Fibroblast of upper back skin (primary cell): ENCODE results near the gene OPA3.

Experiments
- DNase-seq: peaks from one replicate; pipeline ENCODE4 v3.0.0-alpha.2; 2013

Gene OPA3

GRCh38 chr19:45500918-45501729 lies 83.5 kb downstream of the OPA3 start:
- no peak for DNase-seq

DNA sequence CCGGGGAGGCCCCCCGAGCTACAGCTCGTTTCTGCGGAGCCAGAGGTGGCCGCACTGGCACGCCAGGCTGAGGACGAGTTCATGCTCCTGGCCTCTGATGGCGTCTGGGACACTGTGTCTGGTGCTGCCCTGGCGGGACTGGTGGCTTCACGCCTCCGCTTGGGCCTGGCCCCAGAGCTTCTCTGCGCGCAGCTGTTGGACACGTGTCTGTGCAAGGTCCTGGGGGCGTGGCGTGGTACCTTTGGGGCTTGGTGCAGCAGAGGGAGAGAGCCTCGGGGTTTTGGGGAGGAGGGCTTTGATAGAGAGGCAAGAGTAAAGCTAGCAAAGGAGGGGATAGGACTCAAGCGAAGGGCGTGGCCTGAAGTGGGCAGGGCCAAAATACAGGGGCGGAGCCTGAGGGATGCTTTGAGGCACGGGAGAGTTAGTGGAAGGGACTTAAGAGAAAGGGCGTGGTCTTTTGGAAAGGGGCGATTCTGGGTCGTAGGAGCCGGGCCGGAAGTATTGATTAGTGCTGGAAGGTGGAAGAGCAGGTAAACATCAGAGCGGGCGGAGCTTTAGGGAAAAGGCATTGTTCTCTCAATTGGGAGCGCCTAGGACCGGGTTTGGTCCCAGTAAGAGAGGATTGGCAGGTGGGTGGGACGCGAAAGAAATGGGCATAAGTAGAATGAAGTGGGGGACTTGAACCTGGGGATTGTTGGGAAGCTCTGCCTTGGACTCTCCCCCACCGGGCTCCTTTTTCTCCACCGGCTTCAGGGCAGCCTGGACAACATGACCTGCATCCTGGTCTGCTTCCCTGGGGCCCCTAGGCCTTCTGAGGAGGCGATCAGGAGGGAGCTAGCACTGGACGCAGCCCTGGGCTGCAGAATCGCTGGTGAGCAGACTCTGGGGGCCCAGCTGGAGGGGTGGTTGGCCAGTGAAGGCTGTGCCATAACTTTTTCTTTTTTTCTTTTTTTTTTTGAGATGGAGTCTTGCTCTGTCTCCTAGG lies 85.1 kb downstream of the OPA3 start:
- DNase-seq, result no peak

DNA sequence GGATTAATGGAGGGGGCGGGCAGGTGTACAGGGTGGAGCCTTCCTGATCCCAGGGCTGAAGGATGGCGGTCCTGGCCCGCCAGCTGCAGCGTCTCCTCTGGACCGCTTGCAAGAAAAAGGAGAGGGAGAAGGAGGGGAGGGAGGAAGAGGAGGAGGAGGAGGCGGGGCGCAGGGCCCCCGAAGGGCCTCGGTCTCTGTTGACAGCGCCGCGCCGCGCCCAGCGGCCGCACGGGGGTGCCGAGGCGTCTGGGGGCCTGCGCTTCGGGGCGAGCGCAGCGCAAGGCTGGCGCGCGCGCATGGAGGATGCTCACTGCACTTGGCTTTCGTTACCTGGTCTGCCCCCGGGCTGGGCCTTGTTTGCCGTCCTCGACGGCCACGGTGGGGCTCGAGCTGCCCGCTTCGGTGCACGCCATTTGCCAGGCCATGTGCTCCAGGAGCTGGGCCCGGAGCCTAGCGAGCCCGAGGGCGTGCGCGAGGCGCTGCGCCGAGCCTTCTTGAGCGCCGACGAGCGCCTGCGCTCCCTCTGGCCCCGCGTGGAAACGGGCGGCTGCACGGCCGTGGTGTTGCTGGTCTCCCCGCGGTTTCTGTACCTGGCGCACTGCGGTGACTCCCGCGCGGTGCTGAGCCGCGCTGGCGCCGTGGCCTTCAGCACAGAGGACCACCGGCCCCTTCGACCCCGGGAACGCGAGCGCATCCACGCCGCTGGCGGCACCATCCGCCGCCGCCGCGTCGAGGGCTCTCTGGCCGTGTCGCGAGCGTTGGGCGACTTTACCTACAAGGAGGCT lies 86.0 kb downstream of the OPA3 start, which contains the start of gene PPM1N:
TSS of gene PPM1N (plus strand) at position 33 of the 785 bp plus-strand sequence. CDS start at position 63, 30 bp downstream.
- DNase-seq, result no peak

DNA sequence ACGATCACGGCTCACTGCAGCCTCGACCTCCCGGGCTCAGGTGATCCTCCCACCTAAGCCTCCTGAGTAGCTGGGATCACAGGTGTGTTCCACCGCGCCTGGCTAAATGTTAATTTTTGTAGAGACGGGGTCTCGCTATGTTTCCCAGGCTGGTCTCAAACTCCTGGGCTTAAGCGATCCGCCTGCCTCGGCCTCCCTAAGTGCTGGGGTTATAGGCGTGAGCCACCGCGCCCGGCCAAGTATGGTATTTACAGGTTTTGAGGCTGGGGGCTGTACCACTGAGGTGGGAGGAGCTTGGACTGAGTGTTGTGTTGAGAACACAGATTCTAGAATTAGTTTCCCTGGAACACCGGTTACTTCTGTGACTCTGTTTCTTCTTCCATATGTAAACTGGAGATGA lies 86.8 kb downstream of the OPA3 start:
- DNase-seq, result no peak

DNA sequence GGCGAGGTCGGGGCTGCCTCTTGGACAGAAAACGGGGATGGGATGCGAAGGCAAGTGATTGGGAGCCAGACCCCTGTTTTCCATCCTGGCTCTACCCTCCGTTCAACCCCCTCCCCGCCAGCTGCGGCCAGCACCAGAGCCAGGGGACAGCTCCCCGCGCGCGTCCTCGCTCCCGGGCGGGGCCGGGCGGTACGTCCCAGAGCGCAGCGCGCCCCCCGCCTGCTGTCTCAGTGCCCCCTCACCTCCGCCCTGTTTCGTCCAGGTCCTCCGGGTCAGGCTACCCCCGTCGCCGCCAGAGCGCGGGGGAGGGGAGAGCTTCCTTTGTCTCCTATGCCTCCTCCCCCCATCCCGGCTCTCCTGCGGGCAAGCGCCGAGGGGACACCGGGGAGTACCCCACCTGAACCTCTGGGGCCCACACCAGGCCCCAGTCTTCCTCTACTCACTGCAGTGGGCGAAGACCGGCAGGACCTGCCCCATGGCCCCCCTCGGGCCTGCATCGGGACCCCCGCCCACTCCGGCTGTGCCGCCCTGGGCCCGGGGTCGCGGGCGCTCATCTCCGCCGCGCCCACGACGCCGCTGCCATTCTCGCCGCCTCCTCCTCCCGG lies 88.2 kb downstream of the OPA3 start:
- no peak for DNase-seq

DNA sequence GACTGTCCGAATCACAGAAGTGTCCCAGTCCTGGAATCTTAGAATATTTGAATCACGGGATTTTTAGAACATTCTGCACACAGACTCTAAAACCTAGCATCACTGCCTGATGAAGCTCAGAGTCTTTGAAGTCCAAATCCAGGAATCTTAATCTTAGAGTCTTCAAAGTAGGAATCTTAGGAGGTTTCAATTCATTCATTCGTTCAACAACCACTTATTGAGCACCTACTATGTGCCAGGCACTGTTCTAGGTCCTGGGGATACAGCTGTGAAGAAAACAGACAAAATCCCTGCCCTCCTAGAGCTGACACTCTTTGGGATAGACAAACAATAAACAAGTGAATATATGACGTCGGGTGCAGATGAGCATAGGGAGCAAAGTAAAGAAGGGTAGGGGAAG lies 89.4 kb downstream of the OPA3 start:
- DNase-seq, result no peak

DNA sequence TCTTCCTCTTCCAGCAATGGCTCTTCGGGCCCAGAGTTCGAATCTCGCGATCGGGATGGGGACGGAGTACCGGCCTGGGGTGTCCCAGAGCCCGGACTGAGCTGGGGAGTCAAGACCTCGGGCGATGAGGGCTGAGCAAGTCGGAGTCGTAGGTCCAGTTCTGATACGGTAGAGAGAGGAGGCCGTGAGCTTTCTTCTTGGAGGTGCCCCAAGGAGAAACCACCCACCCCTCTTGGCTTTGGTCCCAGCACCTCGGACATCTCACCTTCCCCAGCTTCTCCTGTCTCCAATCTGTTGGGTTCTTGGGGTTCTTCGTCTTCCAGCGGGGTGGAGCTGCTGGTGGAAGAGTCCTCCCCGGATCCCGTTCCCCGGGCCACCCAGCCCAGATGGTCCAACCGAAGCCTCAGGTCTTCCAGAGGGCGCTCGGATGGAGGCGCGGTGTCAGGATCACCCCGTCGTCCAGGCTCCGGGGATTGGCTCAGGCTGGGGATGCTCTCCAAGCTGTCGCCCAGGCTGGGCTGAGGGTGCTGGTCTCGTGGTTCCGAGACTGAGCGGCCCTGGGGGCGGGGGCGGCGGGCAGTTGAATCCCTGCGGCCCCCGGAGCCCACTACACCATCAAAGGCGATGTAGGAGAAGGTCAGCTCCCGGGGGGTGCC lies 90.2 kb downstream of the OPA3 start:
- no peak for DNase-seq

DNA sequence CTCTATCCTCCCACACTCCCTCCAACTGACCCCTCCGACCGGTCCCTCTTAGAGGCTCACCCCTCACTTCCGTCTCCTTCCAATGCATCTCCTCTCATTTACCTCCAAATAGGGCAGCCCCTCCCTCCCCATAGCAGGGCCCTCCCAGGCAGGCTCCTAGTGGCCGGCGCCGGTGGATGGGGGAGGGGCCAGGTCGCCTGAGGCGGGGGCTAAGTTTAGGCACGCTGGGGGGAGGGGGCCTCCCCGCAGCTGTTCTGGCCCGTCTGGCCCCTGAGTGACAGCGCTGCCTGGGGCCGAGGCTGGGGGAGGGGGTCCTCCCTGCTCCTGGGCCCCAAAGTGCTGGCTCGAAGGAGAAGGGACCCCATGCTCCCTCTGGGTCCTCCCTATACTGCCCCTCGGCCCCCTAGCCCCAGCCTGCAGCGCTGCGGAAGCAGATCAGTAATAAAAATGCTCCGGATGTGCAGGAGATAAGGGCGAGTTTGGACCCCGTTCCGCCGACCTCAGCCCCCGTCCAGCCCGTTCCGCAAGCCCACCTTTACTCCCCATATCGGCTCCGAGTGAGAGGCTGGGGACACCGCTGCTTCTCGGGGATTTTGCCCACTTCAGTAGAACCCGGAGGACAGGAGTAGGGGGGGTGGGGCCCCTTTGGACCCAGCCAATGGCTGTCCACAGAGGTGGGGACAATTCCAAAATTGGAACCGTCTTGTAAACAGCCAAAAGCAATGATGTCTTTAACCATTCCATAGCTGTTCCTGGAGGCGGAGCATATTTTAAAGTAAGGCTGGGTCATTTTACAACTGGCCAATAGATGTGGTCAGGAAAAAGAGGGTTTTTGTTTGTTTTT lies 91.8 kb downstream of the OPA3 start:
- peak; percentile 51 for DNase-seq

DNA sequence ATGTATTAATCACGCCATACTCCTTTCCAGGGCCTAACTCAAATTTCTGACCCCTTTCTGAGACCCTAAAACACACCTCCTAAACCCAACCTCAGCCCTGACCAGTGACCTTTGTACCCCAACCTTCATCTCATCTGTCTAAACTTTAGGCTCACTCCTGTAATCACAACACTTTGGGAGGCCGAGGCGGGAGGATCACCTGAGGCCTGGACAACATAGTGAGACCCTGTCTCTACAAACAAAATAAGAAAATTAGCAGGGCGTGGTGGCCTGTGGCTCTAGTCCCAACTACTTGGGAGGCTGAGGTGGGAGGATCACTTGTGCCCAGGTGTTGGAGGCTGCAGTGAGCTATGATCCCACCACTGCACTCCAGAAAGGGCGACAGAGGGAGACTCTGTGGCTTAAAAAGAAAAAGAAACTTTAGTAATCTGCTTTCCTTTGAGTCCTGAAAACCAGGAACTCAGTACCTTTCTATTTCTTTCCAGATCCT lies 92.4 kb downstream of the OPA3 start:
- DNase-seq, result no peak

GRCh38 chr19:45489216-45489855 lies 95.3 kb downstream of the OPA3 start:
- DNase-seq, result no peak

GRCh38 chr19:45488708-45489107 lies 95.9 kb downstream of the OPA3 start:
- DNase-seq, result no peak

- peak; percentile 96 for DNase-seq
Measured at GRCh38 chr19:45485305-45486077, 99.1 kb downstream of the OPA3 start.

GRCh38 chr19:45484273-45484945 lies 100.2 kb downstream of the OPA3 start:
- no peak for DNase-seq

GRCh38 chr19:45483033-45483432 lies 101.6 kb downstream of the OPA3 start:
- no peak for DNase-seq

- DNase-seq, result peak; percentile 96
Measured at GRCh38 chr19:45478454-45479238, 106.0 kb downstream of the OPA3 start.

DNA sequence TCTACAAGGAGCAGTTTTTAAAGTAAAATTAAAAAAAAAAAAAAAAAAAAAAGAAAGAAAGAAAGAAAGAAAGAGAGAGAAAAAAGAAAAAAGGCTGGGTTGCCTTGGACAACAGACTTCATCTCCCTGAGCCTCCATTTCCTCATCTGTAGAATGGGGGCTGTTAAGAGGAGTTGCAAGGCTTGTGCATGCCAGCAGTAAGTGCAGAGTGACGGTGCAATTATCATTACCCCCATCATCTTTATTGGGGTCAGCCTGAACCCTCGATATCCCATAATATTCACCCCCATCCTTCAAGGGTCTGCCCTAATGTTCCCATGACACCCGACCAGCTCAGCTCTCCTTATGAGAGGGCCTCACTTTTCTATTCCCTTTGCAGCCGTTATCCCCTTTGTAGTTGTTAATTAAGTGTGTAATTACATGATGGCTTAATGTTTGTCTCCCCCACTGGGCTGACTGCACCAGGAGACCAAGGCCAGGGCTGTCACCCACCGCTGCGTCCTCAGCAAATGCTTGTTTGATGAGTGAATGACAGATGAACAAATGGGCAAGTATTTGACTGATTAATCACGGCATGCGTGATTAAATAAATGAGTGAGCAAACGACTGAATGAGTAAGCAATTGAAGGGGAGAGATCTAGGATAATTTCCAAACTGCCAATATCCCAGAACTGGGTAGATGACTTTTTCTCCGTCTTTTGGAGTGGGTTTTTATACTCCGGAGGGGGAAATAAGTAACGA lies 106.7 kb downstream of the OPA3 start:
- DNase-seq, result no peak
